CD4-positive, alpha-beta memory T cell (primary cell): ENCODE measurements around the gene MTMR3. TPM values are rescaled to one million over a fixed set of nuclear protein-coding genes. Genes with fewer than 3 reads are reported as not detected.

Source experiments
- CTCF ChIA-PET: fragments of 350-600 bp; sonication (Branson Sonifier 250); formaldehyde crosslinking; loops from one replicate; lab custom pipeline; 2021; ENCODE audit warnings: inconsistent platforms; ENCODE audit not compliant: partially characterized antibody; lab: Charles Lee
- POLR2A ChIA-PET: fragments of 350-600 bp; sonication (Branson Sonifier 250); formaldehyde crosslinking; loops from one replicate; lab custom pipeline; 2021; ENCODE audit not compliant: partially characterized antibody; lab: Charles Lee
- DNase-seq, 5 donors: peaks; one replicate each; pipeline versions ENCODE4 v3.0.0 to v3.0.0-alpha.2; 2020 to 2022; ENCODE audit warnings: mixed read lengths in 1 of 5
- H3K27ac ChIP-seq: one replicate; pipeline ENCODE4 v1.7.0; 2013; ENCODE audit warnings: low read depth, low read length
- H3K27me3 ChIP-seq: 2 replicates; pipeline ENCODE4 v1.7.0; 2013; ENCODE audit warnings: mild to moderate bottlenecking, low read length, moderate library complexity; ENCODE audit not compliant: insufficient read depth
- H3K36me3 ChIP-seq: 2 replicates; pipeline ENCODE4 v1.7.0; 2013; ENCODE audit warnings: mild to moderate bottlenecking, low read length, moderate library complexity; ENCODE audit not compliant: insufficient read depth
- H3K4me1 ChIP-seq: 2 replicates; pipeline ENCODE4 v1.7.0; 2013; ENCODE audit warnings: mild to moderate bottlenecking, low read length, moderate library complexity; ENCODE audit not compliant: insufficient read depth
- H3K4me3 ChIP-seq, 2 donors: one replicate each; pipeline ENCODE4 v1.7.0; 2013; ENCODE audit warnings: low read length in 2 of 2, mild to moderate bottlenecking in 1 of 2
- H3K9me3 ChIP-seq, 2 donors: one replicate each; pipeline ENCODE4 v1.7.0; 2013; ENCODE audit warnings: low read length in 2 of 2, control low read depth in 1 of 2; ENCODE audit not compliant: control insufficient read depth in 1 of 2
- H3K27ac Mint-ChIP-seq, 7 donors: one replicate each; pipeline ENCODE4 v1.8.0; 2020 to 2021; ENCODE audit warnings: mixed read lengths in 7 of 7, mild to moderate bottlenecking in 6 of 7, inconsistent platforms in 3 of 7, moderate library complexity in 3 of 7
- H3K27me3 Mint-ChIP-seq, 2 donors: one replicate each; pipeline ENCODE4 v1.8.0; 2020 to 2021; ENCODE audit warnings: mixed read lengths in 2 of 2
- H3K36me3 Mint-ChIP-seq, 2 donors: one replicate each; pipeline ENCODE4 v1.8.0; 2020 to 2021; ENCODE audit warnings: mixed read lengths in 2 of 2, inconsistent platforms in 1 of 2, mild to moderate bottlenecking in 1 of 2
- H3K4me1 Mint-ChIP-seq, 4 donors: one replicate each; pipeline ENCODE4 v1.8.0; 2020 to 2021; ENCODE audit warnings: mixed read lengths in 4 of 4, mild to moderate bottlenecking in 1 of 4
- H3K4me3 Mint-ChIP-seq, 8 donors: one replicate each; pipeline ENCODE4 v1.8.0; 2020 to 2021; ENCODE audit warnings: mixed read lengths in 8 of 8, mild to moderate bottlenecking in 7 of 8, moderate library complexity in 6 of 8, inconsistent platforms in 3 of 8
- H3K9me3 Mint-ChIP-seq, 8 donors: one replicate each; pipeline ENCODE4 v1.8.0; 2020 to 2021; ENCODE audit warnings: mixed read lengths in 8 of 8, mild to moderate bottlenecking in 5 of 8, inconsistent platforms in 3 of 8, moderate library complexity in 1 of 8
- intact Hi-C: fragments of 100-400 bp; cut with micrococcal nuclease; formaldehyde crosslinking; loops from one replicate; pipeline ENCODE4 v1.15.1; 2023
- polyA plus RNA-seq, 2 donors: library from polyadenylated mRNA; unstranded; fragments of 300-500 nt; fragmentation: Illumina TruSeq; gene quantifications; one replicate each; pipeline ENCODE4 v1.2.3, GENCODE V29; 2021
- total RNA-seq, 2 experiments: library from RNA; stranded (reverse); gene quantifications; one replicate each; pipeline ENCODE4 v1.2.3, GENCODE V29; 2021

Gene MTMR3
- total and polyA plus RNA-seq, 4 experiments from 2014 or later, result 11.0 to 68.6 (median 43.3) TPM

DNA sequence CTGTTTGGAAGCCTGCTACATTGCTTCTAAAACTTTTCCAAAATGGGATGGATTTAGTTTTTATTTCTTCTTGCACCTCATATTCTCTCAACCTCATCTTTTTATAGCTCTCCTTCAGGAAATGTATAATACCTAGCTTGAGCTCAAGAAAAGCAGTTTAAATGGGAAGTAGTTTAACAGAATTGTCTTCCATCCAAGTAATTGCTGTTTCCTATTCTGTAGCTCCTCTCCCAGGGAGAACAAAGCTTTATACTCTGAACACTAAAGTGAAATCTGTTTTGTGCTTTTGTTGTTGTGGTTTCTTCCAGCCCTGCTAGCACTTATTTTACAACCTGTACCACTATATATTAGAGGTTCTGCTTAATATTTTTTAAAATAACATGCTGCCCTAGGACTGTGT is 114.1 kb downstream of the MTMR3 start:
- Histone ChIP-seq H3K9me3 (no peaks in the 10 kb centered on the region), H3K4me1 (no peaks in the 10 kb centered on the region), H3K36me3 (peaks cover 20% of the 10 kb centered on the region), H3K27me3 (no peaks in the 10 kb centered on the region), H3K27ac (no peak overlapping the region), H3K4me3 (no peak overlapping the region)
- peak overlapping the region; percentile 2 to 78 (median 25) for H3K27ac Mint-ChIP-seq
- intact Hi-C loops, result no loop called here
- peaks cover 31 to 55% of the 10 kb centered on the region in 2 donors for H3K36me3 Mint-ChIP-seq
- H3K4me1 Mint-ChIP-seq, result peaks cover 0 to 6% (median 0%) of the 10 kb centered on the region in 4 donors
- CTCF ChIA-PET, result interaction anchor here (3.4 kb wide), 1 partner anchor 8 kb away, joined by 33 read pairs; no protein-coding TSS in a partner anchor
- H3K9me3 Mint-ChIP-seq, result no peaks in the 10 kb centered on the region
- H3K4me3 Mint-ChIP-seq, result no peak overlapping the region
- POLR2A ChIA-PET, result no interaction called here
- no peak for DNase-seq
- H3K27me3 Mint-ChIP-seq, result no peaks in the 10 kb centered on the region

DNA sequence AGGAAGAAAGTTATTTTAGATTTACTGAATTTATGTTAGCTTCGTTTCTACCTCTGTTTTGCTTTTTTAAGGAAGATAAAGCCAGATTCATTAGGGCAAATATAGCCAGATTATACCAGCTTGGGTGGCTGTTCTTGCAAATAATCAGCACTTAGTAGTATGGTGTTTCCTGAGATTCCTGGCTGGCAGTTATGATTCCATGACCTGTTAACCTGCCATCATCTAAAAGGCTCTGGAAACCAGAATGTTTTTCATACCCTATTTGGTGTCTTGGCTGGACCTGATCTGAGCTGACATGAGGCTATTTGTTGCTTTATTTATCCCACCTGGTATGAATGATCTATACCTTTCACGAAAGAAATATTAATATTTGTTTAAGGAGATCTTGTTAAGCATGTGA is 114.5 kb downstream of the MTMR3 start:
- H3K4me1 Mint-ChIP-seq, result peaks cover 0 to 6% (median 0%) of the 10 kb centered on the region in 4 donors
- ChIA-PET CTCF (interaction anchor here (3.4 kb wide), 1 partner anchor 8 kb away, joined by 33 read pairs; no protein-coding TSS in a partner anchor), POLR2A (no interaction called here)
- Histone ChIP-seq H3K27me3 (no peaks in the 10 kb centered on the region), H3K36me3 (peaks cover 21% of the 10 kb centered on the region), H3K9me3 (no peaks in the 10 kb centered on the region), H3K4me3 (no peak overlapping the region), H3K4me1 (no peaks in the 10 kb centered on the region), H3K27ac (no peak overlapping the region)
- intact Hi-C loops, result no loop called here
- H3K27ac Mint-ChIP-seq, result peak overlapping the region in 4 of 7 donors; percentile 15 to 57 (median 50)
- H3K27me3 Mint-ChIP-seq, result no peaks in the 10 kb centered on the region
- no peak overlapping the region for H3K4me3 Mint-ChIP-seq
- no peaks in the 10 kb centered on the region for H3K9me3 Mint-ChIP-seq
- H3K36me3 Mint-ChIP-seq, result peaks cover 32 to 55% of the 10 kb centered on the region in 2 donors
- no peak for DNase-seq

DNA sequence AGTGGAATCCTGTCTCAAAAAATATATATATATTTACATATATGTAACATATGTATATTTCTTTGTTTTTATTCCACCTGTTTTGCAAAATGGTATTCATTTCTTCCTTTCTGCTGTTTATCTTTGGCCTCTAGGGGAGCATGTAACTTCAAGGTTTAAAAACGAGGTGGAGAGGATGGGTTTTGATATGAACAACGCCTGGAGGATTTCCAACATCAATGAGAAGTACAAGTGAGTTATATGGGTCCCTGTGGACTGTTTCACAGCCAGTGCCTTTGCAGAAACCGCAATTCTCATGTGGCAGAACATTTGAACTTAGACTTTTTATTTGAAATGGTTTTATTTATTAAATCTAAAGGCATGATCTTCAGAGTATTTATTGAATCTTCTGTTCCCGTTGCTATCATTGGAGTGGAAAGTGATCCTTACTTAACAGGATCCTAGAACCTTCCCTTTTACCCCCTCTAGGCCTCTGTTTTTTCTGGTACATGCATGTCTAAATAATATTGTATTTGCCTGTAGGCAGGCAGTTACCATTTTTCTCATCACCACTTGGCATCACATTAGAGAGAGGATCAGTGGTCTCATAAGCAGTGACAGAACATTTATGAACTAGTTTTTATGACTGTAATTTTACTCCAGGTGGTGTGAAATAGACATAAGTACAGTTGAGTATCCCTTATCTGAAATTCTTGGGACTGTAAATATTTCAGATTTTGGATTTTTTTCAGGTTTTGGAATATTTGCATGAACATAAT is 115.8 kb downstream of the MTMR3 start:
- no peak for DNase-seq
- Histone ChIP-seq H3K36me3 (peaks cover 19% of the 10 kb centered on the region), H3K27ac (no peak overlapping the region), H3K4me1 (no peaks in the 10 kb centered on the region), H3K9me3 (no peaks in the 10 kb centered on the region), H3K27me3 (no peaks in the 10 kb centered on the region), H3K4me3 (no peak overlapping the region)
- Mint-ChIP-seq H3K36me3 (peaks cover 28 to 55% of the 10 kb centered on the region in 2 donors), H3K27me3 (no peaks in the 10 kb centered on the region), H3K27ac (peak overlapping the region in 5 of 7 donors; percentile 5 to 53 (median 26)), H3K4me1 (peaks cover 0 to 6% (median 0%) of the 10 kb centered on the region in 4 donors), H3K9me3 (no peaks in the 10 kb centered on the region), H3K4me3 (no peak overlapping the region)
- ChIA-PET POLR2A (no interaction called here), CTCF (no interaction called here)
- intact Hi-C loops, result no loop called here

DNA sequence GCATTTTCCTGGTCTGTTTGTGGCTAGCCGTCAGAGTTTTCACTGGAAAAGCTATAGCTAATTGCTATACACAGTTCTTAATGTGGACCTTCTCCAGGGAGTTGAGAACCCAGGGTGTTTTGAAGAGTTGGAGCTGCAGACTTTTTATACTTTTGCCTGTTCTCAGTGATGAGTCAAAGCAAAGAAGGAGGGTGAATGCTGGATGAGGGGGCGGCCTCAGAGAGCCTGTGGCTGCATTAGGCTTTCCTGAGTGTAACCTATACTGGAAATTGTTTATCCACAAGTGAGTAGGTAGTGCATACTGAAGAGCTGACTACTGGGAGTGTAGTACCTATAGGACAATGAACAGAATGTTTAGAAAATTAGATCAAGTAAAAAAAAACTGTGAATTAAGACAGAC is 117.6 kb downstream of the MTMR3 start:
- Mint-ChIP-seq H3K4me1 (peaks cover 0 to 4% (median 2%) of the 10 kb centered on the region in 4 donors), H3K27ac (peak overlapping the region in 2 of 7 donors; percentile 3 to 60), H3K4me3 (no peak overlapping the region), H3K27me3 (no peaks in the 10 kb centered on the region), H3K36me3 (peaks cover 23 to 49% of the 10 kb centered on the region in 2 donors), H3K9me3 (no peaks in the 10 kb centered on the region)
- Histone ChIP-seq H3K4me1 (no peaks in the 10 kb centered on the region), H3K9me3 (no peaks in the 10 kb centered on the region), H3K36me3 (peaks cover 19% of the 10 kb centered on the region), H3K27ac (no peak overlapping the region), H3K27me3 (no peaks in the 10 kb centered on the region), H3K4me3 (no peak overlapping the region)
- DNase-seq, result no peak
- ChIA-PET CTCF (interaction anchor here (1.0 to 1.6 kb wide), 2 partner anchors 162 to 375 kb away, joined by 3 to 5 read pairs; partner anchors contain the start of gene ASCC2), POLR2A (no interaction called here)
- intact Hi-C loops, result no loop called here

DNA sequence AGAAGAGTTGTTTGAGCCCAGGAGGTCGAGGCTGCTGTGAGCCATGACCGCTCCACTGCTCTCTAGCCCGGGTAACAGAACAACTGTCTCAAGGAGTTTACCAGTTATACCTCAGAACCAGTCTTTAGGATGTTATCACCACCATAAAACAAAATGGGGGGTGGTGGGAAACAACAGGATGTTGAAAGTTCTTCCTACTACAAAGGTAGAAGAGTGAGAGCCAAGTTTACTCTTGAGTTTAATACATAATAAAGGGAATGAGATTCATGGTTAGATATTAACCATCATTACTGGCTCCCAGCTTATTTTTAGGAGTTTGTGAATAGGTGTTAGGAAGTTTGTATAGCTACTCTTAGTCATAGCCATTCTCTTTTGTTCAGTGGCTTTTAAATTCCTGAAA is 118.5 kb downstream of the MTMR3 start:
- POLR2A ChIA-PET, result no interaction called here
- peak overlapping the region in 4 of 7 donors; percentile 4 to 85 (median 66) for H3K27ac Mint-ChIP-seq

DNA sequence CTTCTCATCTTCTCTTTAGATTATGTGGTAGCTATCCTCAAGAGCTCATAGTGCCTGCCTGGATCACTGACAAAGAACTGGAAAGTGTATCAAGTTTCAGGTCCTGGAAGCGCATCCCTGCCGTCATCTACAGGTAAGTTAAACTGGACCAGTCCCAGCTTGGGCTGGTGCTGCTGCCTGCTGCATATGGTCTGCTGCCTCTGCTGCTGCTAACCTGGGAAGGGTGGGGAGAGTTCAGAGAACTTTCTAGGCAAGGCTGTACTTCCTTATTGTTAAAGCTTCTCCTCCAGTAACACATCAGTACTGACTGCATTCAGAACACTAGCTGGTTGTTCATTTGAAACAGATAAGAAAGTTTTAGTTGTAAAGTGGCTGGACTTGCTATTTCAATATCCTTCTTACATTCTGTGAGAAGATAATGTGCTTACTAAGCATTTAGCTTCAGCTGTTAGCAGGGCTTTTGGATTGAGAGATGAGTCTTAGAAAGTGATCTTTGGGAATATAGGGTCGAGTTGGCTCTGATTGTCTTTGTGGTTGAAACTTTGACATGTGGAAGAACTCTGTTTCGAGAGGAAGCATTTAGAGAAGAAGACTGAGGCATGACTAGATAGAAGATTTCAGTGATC is 120.0 kb downstream of the MTMR3 start:
- CTCF ChIA-PET, result interaction anchor here (0.8 to 5.4 kb wide), 7 partner anchors 7 to 378 kb away, joined by 3 to 40 read pairs (median 4); no protein-coding TSS in a partner anchor
- Mint-ChIP-seq H3K4me1 (peaks cover 0 to 4% (median 2%) of the 10 kb centered on the region in 4 donors), H3K4me3 (no peak overlapping the region), H3K27ac (peak overlapping the region in 5 of 7 donors; percentile 1 to 72 (median 52)), H3K36me3 (peaks cover 32 to 58% of the 10 kb centered on the region in 2 donors), H3K9me3 (no peaks in the 10 kb centered on the region), H3K27me3 (no peaks in the 10 kb centered on the region)
- H3K36me3 ChIP-seq, result peaks cover 34% of the 10 kb centered on the region
- POLR2A ChIA-PET, result no interaction called here
- no peaks in the 10 kb centered on the region for H3K4me1 ChIP-seq
- H3K27ac ChIP-seq, result no peak overlapping the region
- intact Hi-C loops, result no loop called here
- DNase-seq, result no peak
- H3K27me3 ChIP-seq, result no peaks in the 10 kb centered on the region
- no peak overlapping the region for H3K4me3 ChIP-seq
- H3K9me3 ChIP-seq, result no peaks in the 10 kb centered on the region

More for the DNA sequence above, 118.5 kb downstream of the MTMR3 start:
- peaks cover 0 to 4% (median 2%) of the 10 kb centered on the region in 4 donors for H3K4me1 Mint-ChIP-seq
- DNase-seq, result no peak
- intact Hi-C loops, result no loop called here
- Histone ChIP-seq H3K4me1 (no peaks in the 10 kb centered on the region), H3K27ac (no peak overlapping the region), H3K27me3 (no peaks in the 10 kb centered on the region), H3K4me3 (no peak overlapping the region), H3K9me3 (no peaks in the 10 kb centered on the region), H3K36me3 (peaks cover 22% of the 10 kb centered on the region)
- CTCF ChIA-PET, result interaction anchor here (0.6 to 1.6 kb wide), 5 partner anchors 17 to 605 kb away, joined by 3 to 5 read pairs (median 3); partner anchors contain the start of gene ASCC2
- peaks cover 23 to 52% of the 10 kb centered on the region in 2 donors for H3K36me3 Mint-ChIP-seq
- H3K27me3 Mint-ChIP-seq, result no peaks in the 10 kb centered on the region
- H3K9me3 Mint-ChIP-seq, result no peaks in the 10 kb centered on the region
- H3K4me3 Mint-ChIP-seq, result no peak overlapping the region

DNA sequence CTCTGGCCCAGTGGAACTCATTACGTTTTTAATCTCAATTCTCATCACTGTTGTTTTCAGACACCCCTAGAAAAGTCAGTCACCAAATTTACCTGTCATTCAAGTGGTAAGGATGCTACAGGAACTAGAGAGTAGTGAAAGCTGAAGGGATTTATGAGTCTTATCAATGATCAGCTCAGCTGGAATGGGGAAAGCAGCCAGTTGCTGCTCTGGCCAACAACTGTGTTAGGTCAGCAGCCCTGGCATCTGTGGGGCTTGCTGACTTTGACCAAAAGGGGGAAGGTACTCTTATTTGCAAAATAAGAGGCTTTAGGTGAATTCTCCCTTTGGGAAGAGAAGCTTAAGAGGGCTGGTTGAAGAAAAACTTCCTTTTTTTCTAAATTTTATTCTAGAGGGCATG is 121.1 kb downstream of the MTMR3 start:
- H3K36me3 Mint-ChIP-seq, result peaks cover 33 to 62% of the 10 kb centered on the region in 2 donors
- H3K9me3 ChIP-seq, result no peaks in the 10 kb centered on the region
- H3K27me3 Mint-ChIP-seq, result no peaks in the 10 kb centered on the region
- no peak overlapping the region for H3K4me3 ChIP-seq
- no peaks in the 10 kb centered on the region for H3K9me3 Mint-ChIP-seq
- H3K27me3 ChIP-seq, result no peaks in the 10 kb centered on the region
- H3K36me3 ChIP-seq, result peaks cover 33% of the 10 kb centered on the region
- DNase-seq, result no peak
- peaks cover 0 to 5% (median 3%) of the 10 kb centered on the region in 4 donors for H3K4me1 Mint-ChIP-seq
- H3K4me3 Mint-ChIP-seq, result no peak overlapping the region
- ChIA-PET POLR2A (interaction anchor here (0.9 kb wide), 1 partner anchor 14 kb away, joined by 3 read pairs; no protein-coding TSS in a partner anchor), CTCF (interaction anchor here (1.0 to 5.4 kb wide), 16 partner anchors 8 to 406 kb away, joined by 3 to 40 read pairs (median 4); no protein-coding TSS in a partner anchor)
- H3K27ac ChIP-seq, result no peak overlapping the region
- intact Hi-C loops, result loop anchor here (2.0 kb wide), 2 partner anchors 369 to 379 kb away; no protein-coding TSS in a partner anchor
- H3K4me1 ChIP-seq, result no peaks in the 10 kb centered on the region
- H3K27ac Mint-ChIP-seq, result peak overlapping the region in 4 of 7 donors; percentile 2 to 52 (median 6)
